Measurements from ENCODE around the gene CNTN4.

DNA sequence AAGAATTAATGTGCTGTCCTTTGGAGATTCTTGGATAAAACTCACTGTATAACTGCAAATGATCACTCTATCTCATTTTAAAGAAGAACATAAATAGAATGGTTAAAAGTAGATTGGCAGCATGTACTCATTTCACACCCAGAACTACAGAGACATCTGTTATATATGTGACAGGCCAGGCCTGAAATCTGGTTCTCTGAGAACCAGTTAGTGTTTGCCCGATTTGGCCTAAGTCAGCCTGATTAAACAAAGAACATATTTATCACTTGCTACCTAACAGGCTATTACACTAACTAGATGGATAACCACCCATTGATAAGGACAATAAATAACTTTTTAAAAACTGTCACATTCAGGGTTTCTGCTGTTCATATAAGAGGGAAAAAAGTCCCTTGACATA, 460.1 kb downstream of the CNTN4 start:
- TF ChIP-seq SP1 (IDR thresholded peaks at IDR 0.05), result no peak
- no peak for TF ChIP-seq FOXK2 (IDR thresholded peaks at IDR 0.05)
- no peak for TF ChIP-seq FOXM1 (IDR thresholded peaks at IDR 0.05; ENCODE audit: borderline replicate concordance)
- no peak for TF ChIP-seq BHLHE40 (IDR thresholded peaks at IDR 0.05; ENCODE audit: borderline replicate concordance)
- TF ChIP-seq PKNOX1 (IDR thresholded peaks at IDR 0.05), result no peak
- no peak for TF ChIP-seq ARNT (IDR thresholded peaks at IDR 0.05)
- TF ChIP-seq SUZ12 (IDR thresholded peaks at IDR 0.05), result no peak
- TF ChIP-seq TARDBP (IDR thresholded peaks at IDR 0.05), result no peak
- TF ChIP-seq NFRKB (IDR thresholded peaks at IDR 0.05), result no peak

Data from HEK293T (cell line).